WTC11 (cell line): ENCODE data around the gene CT47C1. TPM values are rescaled to one million over a fixed set of nuclear protein-coding genes. Genes with fewer than 3 reads are reported as not detected.

ENCODE experiments used
- ATAC-seq: fragments of 200-7000 bp; cut with Tn5 transposase; 2 replicates; pipeline ENCODE4 v1.10.0; 2021; ENCODE audit warnings: mild to moderate bottlenecking, moderate library complexity
- CTCF ChIA-PET: fragments of 300-600 bp; sonication (Branson Sonifier 250); formaldehyde crosslinking; loops from one replicate; lab custom pipeline; 2021; ENCODE audit warnings: antibody characterized with exemption; lab: Charles Lee
- POLR2A ChIA-PET: fragments of 350-600 bp; sonication (Branson Sonifier 250); formaldehyde crosslinking; loops from one replicate; lab custom pipeline; 2021; ENCODE audit warnings: antibody characterized with exemption; lab: Charles Lee
- DNase-seq: peaks from one replicate; pipeline ENCODE4 v3.0.0; 2021; ENCODE audit warnings: low spot score
- H3K27ac Mint-ChIP-seq: 2 replicates; pipeline ENCODE4 v1.8.0; 2021; ENCODE audit warnings: mixed read lengths
- H3K27me3 Mint-ChIP-seq: 2 replicates; pipeline ENCODE4 v1.8.0; 2021; ENCODE audit warnings: low read depth, mild to moderate bottlenecking, moderate library complexity, mixed read lengths
- H3K36me3 Mint-ChIP-seq: 2 replicates; pipeline ENCODE4 v1.8.0; 2021; ENCODE audit warnings: mixed read lengths
- H3K4me1 Mint-ChIP-seq: 2 replicates; pipeline ENCODE4 v1.8.0; 2022; ENCODE audit warnings: mixed read lengths
- H3K4me3 Mint-ChIP-seq: 2 replicates; pipeline ENCODE4 v1.8.0; 2021; ENCODE audit warnings: mild to moderate bottlenecking, moderate library complexity, mixed read lengths
- H3K9me3 Mint-ChIP-seq: 2 replicates; pipeline ENCODE4 v1.8.0; 2021; ENCODE audit warnings: mixed read lengths
- CBFB ChIP-seq: sonication (generic); formaldehyde crosslinking; IDR thresholded peaks from 2 replicates; pipeline ENCODE4 v1.8.1; 2022; ENCODE audit warnings: mild to moderate bottlenecking, low read depth, missing genetic modification reagents
- CREB1 ChIP-seq: sonication (generic); formaldehyde crosslinking; IDR thresholded peaks from 2 replicates; pipeline ENCODE4 v1.8.0; 2023; ENCODE audit warnings: mild to moderate bottlenecking, missing genetic modification reagents
- CREM ChIP-seq: sonication (generic); formaldehyde crosslinking; IDR thresholded peaks from 2 replicates; pipeline ENCODE4 v1.8.1; 2022; ENCODE audit warnings: mild to moderate bottlenecking, missing genetic modification reagents, moderate library complexity
- E2F1 ChIP-seq: sonication (generic); formaldehyde crosslinking; IDR thresholded peaks from 2 replicates; pipeline ENCODE4 v1.8.0; 2022; ENCODE audit warnings: mild to moderate bottlenecking, missing genetic modification reagents
- EMX1 ChIP-seq: fragments of 250-450 bp; sonication (Bioruptor Pico); IDR thresholded peaks from 2 replicates; pipeline ENCODE4 v1.8.0; 2021; ENCODE audit warnings: mild to moderate bottlenecking
- ERG ChIP-seq: fragments of 250-450 bp; sonication (Bioruptor Pico); IDR thresholded peaks from 2 replicates; pipeline ENCODE4 v1.8.0; 2021; ENCODE audit warnings: mild to moderate bottlenecking
- HMGA2 ChIP-seq: fragments of 250-450 bp; sonication (Bioruptor Pico); IDR thresholded peaks from 2 replicates; pipeline ENCODE4 v1.4.0; 2021; ENCODE audit warnings: mild to moderate bottlenecking, moderate library complexity
- JAZF1 ChIP-seq: fragments of 250-450 bp; sonication (Bioruptor Pico); IDR thresholded peaks from 2 replicates; pipeline ENCODE4 v1.9.0; 2021; ENCODE audit warnings: moderate library complexity, mild to moderate bottlenecking, inconsistent platforms
- JUN ChIP-seq: sonication (generic); formaldehyde crosslinking; IDR thresholded peaks from 2 replicates; pipeline ENCODE4 v1.8.0; 2023; ENCODE audit warnings: mild to moderate bottlenecking, missing genetic modification reagents
- KAT7 ChIP-seq: sonication (generic); formaldehyde crosslinking; IDR thresholded peaks from 2 replicates; pipeline ENCODE4 v1.8.1; 2023; ENCODE audit warnings: missing genetic modification reagents, mild to moderate bottlenecking, borderline replicate concordance
- MXD4 ChIP-seq: fragments of 250-450 bp; sonication (Bioruptor Pico); IDR thresholded peaks from 2 replicates; pipeline ENCODE4 v1.8.0; 2021; ENCODE audit warnings: mild to moderate bottlenecking, moderate library complexity, borderline replicate concordance
- NR3C1 ChIP-seq: sonication (generic); formaldehyde crosslinking; conservative IDR thresholded peaks from 2 replicates; pipeline ENCODE4 v1.8.1; 2023; ENCODE audit warnings: low read depth, mild to moderate bottlenecking, missing genetic modification reagents
- TCF7 ChIP-seq: sonication (generic); formaldehyde crosslinking; IDR thresholded peaks from 2 replicates; pipeline ENCODE4 v1.8.0; 2022; ENCODE audit warnings: mild to moderate bottlenecking, low read depth, missing genetic modification reagents, moderate library complexity
- TEAD4 ChIP-seq: sonication (generic); formaldehyde crosslinking; IDR thresholded peaks from 2 replicates; pipeline ENCODE4 v1.8.0; 2022; ENCODE audit warnings: mild to moderate bottlenecking, missing genetic modification reagents
- USF1 ChIP-seq: sonication (generic); formaldehyde crosslinking; IDR thresholded peaks from 2 replicates; pipeline ENCODE4 v1.8.0; 2022; ENCODE audit warnings: mild to moderate bottlenecking, missing genetic modification reagents
- ZNF121 ChIP-seq: sonication (generic); formaldehyde crosslinking; IDR thresholded peaks from 2 replicates; pipeline ENCODE4 v1.8.0; 2023; ENCODE audit warnings: missing genetic modification reagents
- ZNF138 ChIP-seq: sonication (generic); formaldehyde crosslinking; conservative IDR thresholded peaks from 2 replicates; pipeline ENCODE4 v1.8.1; 2022; ENCODE audit warnings: mild to moderate bottlenecking, moderate library complexity, missing genetic modification reagents
- ZNF281 ChIP-seq: sonication (generic); formaldehyde crosslinking; IDR thresholded peaks from 2 replicates; pipeline ENCODE4 v1.8.0; 2023; ENCODE audit warnings: mild to moderate bottlenecking, missing genetic modification reagents
- ZNF671 ChIP-seq: fragments of 250-450 bp; sonication (Bioruptor Pico); IDR thresholded peaks from 2 replicates; pipeline ENCODE4 v1.8.0; 2021; ENCODE audit warnings: mild to moderate bottlenecking
- total RNA-seq: library from RNA; stranded (reverse); gene quantifications from 3 replicates; pipeline ENCODE4 v1.2.3, GENCODE V29; 2021
- TF ChIP-seq, protein P1 (sequence below): sonication (generic); formaldehyde crosslinking; IDR thresholded peaks from 2 replicates; pipeline ENCODE4 v1.8.1; 2023; ENCODE audit warnings: mild to moderate bottlenecking, missing genetic modification reagents, borderline replicate concordance
- TF ChIP-seq, protein P2 (sequence below): sonication (generic); formaldehyde crosslinking; IDR thresholded peaks from 2 replicates; pipeline ENCODE4 v1.8.0; 2022; ENCODE audit warnings: mild to moderate bottlenecking, missing genetic modification reagents

Gene CT47C1
- total RNA-seq, 1 experiment from 2014 or later, result not detected

GRCh38 chrX:119040432-119040831 is 32.4 kb upstream of the CT47C1 start:
- no peak for ATAC-seq
- Mint-ChIP-seq H3K27ac (no peak overlapping the region), H3K4me1 (peaks cover 4% of the 10 kb centered on the region; the same call in 1 of the 2 replicates), H3K27me3 (no peaks in the 10 kb centered on the region), H3K36me3 (no peaks in the 10 kb centered on the region), H3K4me3 (no peak overlapping the region), H3K9me3 (no peaks in the 10 kb centered on the region)
- TF ChIP-seq NR3C1 (CRISPR knock-in tag) (no peak), USF1 (no peak), E2F1 (CRISPR knock-in tag) (no peak), JUN (CRISPR knock-in tag) (no peak), CREB1 (CRISPR knock-in tag) (no peak), ZNF121 (CRISPR knock-in tag) (no peak), ZNF671 (no peak), KAT7 (CRISPR knock-in tag) (no peak), CBFB (no peak), TEAD4 (CRISPR knock-in tag) (no peak), MXD4 (CRISPR knock-in tag) (no peak), EMX1 (CRISPR knock-in tag) (no peak), JAZF1 (no peak), CREM (CRISPR knock-in tag) (no peak)
- TF ChIP-seq, protein P1, sequence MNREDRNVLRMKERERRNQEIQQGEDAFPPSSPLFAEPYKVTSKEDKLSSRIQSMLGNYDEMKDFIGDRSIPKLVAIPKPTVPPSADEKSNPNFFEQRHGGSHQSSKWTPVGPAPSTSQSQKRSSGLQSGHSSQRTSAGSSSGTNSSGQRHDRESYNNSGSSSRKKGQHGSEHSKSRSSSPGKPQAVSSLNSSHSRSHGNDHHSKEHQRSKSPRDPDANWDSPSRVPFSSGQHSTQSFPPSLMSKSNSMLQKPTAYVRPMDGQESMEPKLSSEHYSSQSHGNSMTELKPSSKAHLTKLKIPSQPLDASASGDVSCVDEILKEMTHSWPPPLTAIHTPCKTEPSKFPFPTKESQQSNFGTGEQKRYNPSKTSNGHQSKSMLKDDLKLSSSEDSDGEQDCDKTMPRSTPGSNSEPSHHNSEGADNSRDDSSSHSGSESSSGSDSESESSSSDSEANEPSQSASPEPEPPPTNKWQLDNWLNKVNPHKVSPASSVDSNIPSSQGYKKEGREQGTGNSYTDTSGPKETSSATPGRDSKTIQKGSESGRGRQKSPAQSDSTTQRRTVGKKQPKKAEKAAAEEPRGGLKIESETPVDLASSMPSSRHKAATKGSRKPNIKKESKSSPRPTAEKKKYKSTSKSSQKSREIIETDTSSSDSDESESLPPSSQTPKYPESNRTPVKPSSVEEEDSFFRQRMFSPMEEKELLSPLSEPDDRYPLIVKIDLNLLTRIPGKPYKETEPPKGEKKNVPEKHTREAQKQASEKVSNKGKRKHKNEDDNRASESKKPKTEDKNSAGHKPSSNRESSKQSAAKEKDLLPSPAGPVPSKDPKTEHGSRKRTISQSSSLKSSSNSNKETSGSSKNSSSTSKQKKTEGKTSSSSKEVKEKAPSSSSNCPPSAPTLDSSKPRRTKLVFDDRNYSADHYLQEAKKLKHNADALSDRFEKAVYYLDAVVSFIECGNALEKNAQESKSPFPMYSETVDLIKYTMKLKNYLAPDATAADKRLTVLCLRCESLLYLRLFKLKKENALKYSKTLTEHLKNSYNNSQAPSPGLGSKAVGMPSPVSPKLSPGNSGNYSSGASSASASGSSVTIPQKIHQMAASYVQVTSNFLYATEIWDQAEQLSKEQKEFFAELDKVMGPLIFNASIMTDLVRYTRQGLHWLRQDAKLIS (CRISPR knock-in tag), result no peak
- no peak for DNase-seq
- CTCF ChIA-PET, result interaction anchor here (0.5 to 1.0 kb wide), 2 partner anchors 8 to 201 kb away, joined by 3 read pairs; no protein-coding TSS in a partner anchor
- POLR2A ChIA-PET, result no interaction called here

DNA sequence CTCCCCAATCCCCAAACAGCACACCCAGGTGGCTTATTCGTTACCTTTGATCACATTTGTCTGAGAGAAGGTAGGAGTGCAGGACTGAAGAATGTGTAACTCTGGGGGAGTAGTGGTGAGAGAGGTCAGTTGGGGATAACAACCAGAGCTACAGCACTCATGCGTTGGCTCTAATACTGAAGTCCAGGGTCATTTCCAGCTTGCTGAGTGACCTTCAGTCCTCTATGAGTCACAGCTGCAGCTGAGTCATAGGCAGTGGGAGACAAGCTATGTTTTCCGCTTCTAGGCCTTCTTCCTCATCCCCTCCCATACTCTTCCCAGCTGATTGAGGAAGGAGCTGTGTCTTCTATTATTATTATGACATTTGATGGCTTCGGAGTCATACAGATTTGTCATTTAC is 31.6 kb upstream of the CT47C1 start:
- no peak overlapping the region for H3K27ac Mint-ChIP-seq
- CTCF ChIA-PET, result interaction anchor here (1.1 kb wide), 1 partner anchor 202 kb away, joined by 3 read pairs; no protein-coding TSS in a partner anchor
- H3K4me3 Mint-ChIP-seq, result no peak overlapping the region
- no peak for ATAC-seq
- POLR2A ChIA-PET, result no interaction called here
- peaks cover 4% of the 10 kb centered on the region; the same call in 1 of the 2 replicates for H3K4me1 Mint-ChIP-seq
- DNase-seq, result no peak
- no peaks in the 10 kb centered on the region for H3K36me3 Mint-ChIP-seq
- H3K27me3 Mint-ChIP-seq, result no peaks in the 10 kb centered on the region; the same call in 1 of the 2 replicates
- H3K9me3 Mint-ChIP-seq, result no peaks in the 10 kb centered on the region
- TF ChIP-seq ZNF281 (CRISPR knock-in tag) (no peak), HMGA2 (CRISPR knock-in tag) (no peak), TCF7 (CRISPR knock-in tag) (no peak), CREB1 (CRISPR knock-in tag) (no peak), JAZF1 (no peak), ZNF138 (no peak), ERG (CRISPR knock-in tag) (no peak)
- TF ChIP-seq, protein P2, sequence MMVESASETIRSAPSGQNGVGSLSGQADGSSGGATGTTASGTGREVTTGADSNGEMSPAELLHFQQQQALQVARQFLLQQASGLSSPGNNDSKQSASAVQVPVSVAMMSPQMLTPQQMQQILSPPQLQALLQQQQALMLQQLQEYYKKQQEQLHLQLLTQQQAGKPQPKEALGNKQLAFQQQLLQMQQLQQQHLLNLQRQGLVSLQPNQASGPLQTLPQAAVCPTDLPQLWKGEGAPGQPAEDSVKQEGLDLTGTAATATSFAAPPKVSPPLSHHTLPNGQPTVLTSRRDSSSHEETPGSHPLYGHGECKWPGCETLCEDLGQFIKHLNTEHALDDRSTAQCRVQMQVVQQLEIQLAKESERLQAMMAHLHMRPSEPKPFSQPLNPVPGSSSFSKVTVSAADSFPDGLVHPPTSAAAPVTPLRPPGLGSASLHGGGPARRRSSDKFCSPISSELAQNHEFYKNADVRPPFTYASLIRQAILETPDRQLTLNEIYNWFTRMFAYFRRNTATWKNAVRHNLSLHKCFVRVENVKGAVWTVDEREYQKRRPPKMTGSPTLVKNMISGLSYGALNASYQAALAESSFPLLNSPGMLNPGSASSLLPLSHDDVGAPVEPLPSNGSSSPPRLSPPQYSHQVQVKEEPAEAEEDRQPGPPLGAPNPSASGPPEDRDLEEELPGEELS (CRISPR knock-in tag), result no peak
